ENCODE results near the gene MEP1A.

Gene MEP1A

GRCh38 chr6:46776070-46776712 lies 17.0 kb upstream of the MEP1A start:
- DNase-seq (ENCODE audit: low spot score), result no peak

- DNase-seq (ENCODE audit: low spot score), result no peak
These were observed 15.5 kb upstream of the MEP1A start for GRCh38 chr6:46777476-46778346.

- peak; percentile 25 for DNase-seq (ENCODE audit: low spot score)
These were observed 11.5 kb upstream of the MEP1A start for GRCh38 chr6:46781478-46782378.

GRCh38 chr6:46784535-46784934 lies 8.7 kb upstream of the MEP1A start:
- DNase-seq (ENCODE audit: low spot score), result no peak

GRCh38 chr6:46787871-46788540 lies 5.2 kb upstream of the MEP1A start:
- no peak for DNase-seq (ENCODE audit: low spot score)

GRCh38 chr6:46788791-46789190 lies 4.4 kb upstream of the MEP1A start:
- no peak for DNase-seq (ENCODE audit: low spot score)

GRCh38 chr6:46789434-46790354 lies 3.5 kb upstream of the MEP1A start:
- DNase-seq (ENCODE audit: low spot score), result no peak

- no peak for DNase-seq (ENCODE audit: low spot score)
These were observed 2.8 kb upstream of the MEP1A start for GRCh38 chr6:46790355-46790874.

GRCh38 chr6:46792635-46793034 lies 554 bp upstream of the MEP1A start:
- DNase-seq (ENCODE audit: low spot score), result no peak

GRCh38 chr6:46794068-46794467 lies 879 bp downstream of the MEP1A start:
- DNase-seq (ENCODE audit: low spot score), result no peak

- no peak for DNase-seq (ENCODE audit: low spot score)
These were observed 2.6 kb downstream of the MEP1A start for GRCh38 chr6:46795816-46796215.

GRCh38 chr6:46796848-46797580 lies 3.8 kb downstream of the MEP1A start:
- no peak for DNase-seq (ENCODE audit: low spot score)

GRCh38 chr6:46799657-46800056 lies 6.5 kb downstream of the MEP1A start:
- no peak for DNase-seq (ENCODE audit: low spot score)

GRCh38 chr6:46808806-46809205 lies 15.6 kb downstream of the MEP1A start:
- no peak for DNase-seq (ENCODE audit: low spot score)

GRCh38 chr6:46815130-46815529 lies 21.9 kb downstream of the MEP1A start:
- no peak for DNase-seq (ENCODE audit: low spot score)

- DNase-seq (ENCODE audit: low spot score), result no peak
These were observed 23.4 kb downstream of the MEP1A start for GRCh38 chr6:46816626-46817025.

- DNase-seq (ENCODE audit: low spot score), result no peak
These were observed 26.4 kb downstream of the MEP1A start for GRCh38 chr6:46819561-46819960.

- DNase-seq (ENCODE audit: low spot score), result peak; percentile 16
These were observed 28.3 kb downstream of the MEP1A start for GRCh38 chr6:46821458-46821881.

- DNase-seq (ENCODE audit: low spot score), result no peak
These were observed 35.8 kb downstream of the MEP1A start for GRCh38 chr6:46828939-46829338.

GRCh38 chr6:46832816-46833215 lies 39.6 kb downstream of the MEP1A start:
- DNase-seq (ENCODE audit: low spot score), result no peak
